ENCODE results near the gene EYA2. TPM values are rescaled to one million over a fixed set of nuclear protein-coding genes. Genes with fewer than 3 reads are reported as not detected.

Gene EYA2
- polyA plus RNA-seq, 1 donor (not counting 4 experiments of a cell fraction or from before 2014, with no cell fraction given), result not detected

DNA sequence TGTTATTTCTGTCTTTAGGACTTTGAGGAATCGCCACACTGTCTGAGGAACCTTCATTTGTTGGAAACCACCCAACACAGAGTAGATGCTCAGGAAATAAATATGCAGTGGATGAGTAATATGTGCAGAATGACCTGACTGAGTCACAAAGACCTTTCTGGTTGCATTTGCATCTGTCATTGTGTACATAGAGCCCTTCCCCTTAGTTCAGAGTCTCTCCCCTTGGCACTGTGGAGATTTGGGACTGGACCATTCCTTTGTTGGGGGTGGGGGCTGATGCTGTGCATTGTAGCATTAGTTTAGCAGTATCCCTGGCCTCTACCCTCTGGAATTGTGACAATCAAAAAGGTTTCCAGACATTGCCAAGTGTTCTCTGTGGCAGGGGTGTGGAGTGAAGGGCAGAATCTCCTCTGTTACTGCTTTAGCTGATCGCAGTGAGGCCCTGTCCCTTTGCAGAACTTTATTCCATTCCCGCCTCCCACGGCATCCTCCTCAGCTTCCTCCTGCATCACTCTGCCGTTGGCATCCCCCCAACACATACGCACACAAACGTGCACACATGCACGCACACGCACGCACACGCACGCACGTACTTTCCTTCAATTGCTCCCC lies 64.5 kb downstream of the EYA2 start:
- no peaks in the 10 kb centered on the region for H3K36me3 ChIP-seq (ENCODE audit: control insufficient read depth in 2 of 2, extremely low read depth in 1 of 2, insufficient read depth in 2 of 2, low read length in 2 of 2)
- no peak overlapping the region for H2AFZ ChIP-seq (ENCODE audit: control insufficient read depth, low read length)
- no peak overlapping the region for H3K4me3 ChIP-seq (ENCODE audit: control insufficient read depth in 2 of 3, extremely low read depth in 1 of 3, insufficient read depth in 2 of 3, low read depth in 1 of 3, low read length in 3 of 3)
- no peaks in the 10 kb centered on the region for H3K27me3 ChIP-seq (ENCODE audit: control insufficient read depth, extremely low read depth, insufficient read depth, low read length)
- TF ChIP-seq, protein P1, sequence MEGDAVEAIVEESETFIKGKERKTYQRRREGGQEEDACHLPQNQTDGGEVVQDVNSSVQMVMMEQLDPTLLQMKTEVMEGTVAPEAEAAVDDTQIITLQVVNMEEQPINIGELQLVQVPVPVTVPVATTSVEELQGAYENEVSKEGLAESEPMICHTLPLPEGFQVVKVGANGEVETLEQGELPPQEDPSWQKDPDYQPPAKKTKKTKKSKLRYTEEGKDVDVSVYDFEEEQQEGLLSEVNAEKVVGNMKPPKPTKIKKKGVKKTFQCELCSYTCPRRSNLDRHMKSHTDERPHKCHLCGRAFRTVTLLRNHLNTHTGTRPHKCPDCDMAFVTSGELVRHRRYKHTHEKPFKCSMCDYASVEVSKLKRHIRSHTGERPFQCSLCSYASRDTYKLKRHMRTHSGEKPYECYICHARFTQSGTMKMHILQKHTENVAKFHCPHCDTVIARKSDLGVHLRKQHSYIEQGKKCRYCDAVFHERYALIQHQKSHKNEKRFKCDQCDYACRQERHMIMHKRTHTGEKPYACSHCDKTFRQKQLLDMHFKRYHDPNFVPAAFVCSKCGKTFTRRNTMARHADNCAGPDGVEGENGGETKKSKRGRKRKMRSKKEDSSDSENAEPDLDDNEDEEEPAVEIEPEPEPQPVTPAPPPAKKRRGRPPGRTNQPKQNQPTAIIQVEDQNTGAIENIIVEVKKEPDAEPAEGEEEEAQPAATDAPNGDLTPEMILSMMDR (optimal IDR thresholded peaks at IDR 0.05 in 1 of 3, IDR thresholded peaks at IDR 0.05 in 1 of 3, conservative IDR thresholded peaks at IDR 0.05 in 1 of 3; ENCODE audit: extremely low read depth in 1 of 3, insufficient read depth in 2 of 3, low read length in 3 of 3), result no peak
- TF ChIP-seq EZH2 (IDR thresholded peaks at IDR 0.05; ENCODE audit: low read length), result no peak
- H3K4me1 ChIP-seq (ENCODE audit: control insufficient read depth, extremely low read depth, insufficient read depth, low read length), result peaks cover 8% of the 10 kb centered on the region
- no peak overlapping the region for H3K9ac ChIP-seq (ENCODE audit: control insufficient read depth, extremely low read depth, insufficient read depth, low read length)
- H3K79me2 ChIP-seq (ENCODE audit: control insufficient read depth, insufficient read depth, low read length), result no peaks in the 10 kb centered on the region
- no peak overlapping the region for H3K4me2 ChIP-seq (ENCODE audit: control insufficient read depth, extremely low read depth, insufficient read depth, low read depth, low read length)
- no peaks in the 10 kb centered on the region for H3K9me1 ChIP-seq (ENCODE audit: control insufficient read depth, extremely low read depth, insufficient read depth, low read length)
- dilution Hi-C loops (cut with MboI; ENCODE audit: extremely low pct_ligation_motif_present, low sequenced_read_pairs), result no loop called here
- no peak overlapping the region for H3K27ac ChIP-seq (ENCODE audit: control insufficient read depth, insufficient read depth, low read length)
- FAIRE-seq (no peak), DNase-seq (ENCODE audit: low read depth, low spot score) (no peak)
- no peaks in the 10 kb centered on the region for H3K9me3 ChIP-seq (ENCODE audit: control insufficient read depth, low read depth, low read length)
- H4K20me1 ChIP-seq (ENCODE audit: control insufficient read depth, extremely low read depth, insufficient read depth, low read length), result no peaks in the 10 kb centered on the region

GRCh38 chr20:46959821-46960220 lies 65.2 kb downstream of the EYA2 start:
- H3K4me1 ChIP-seq (ENCODE audit: control insufficient read depth, extremely low read depth, insufficient read depth, low read length), result peaks cover 8% of the 10 kb centered on the region
- DNase-seq (ENCODE audit: low read depth, low spot score) (no peak), FAIRE-seq (no peak)
- H2AFZ ChIP-seq (ENCODE audit: control insufficient read depth, low read length), result no peak overlapping the region
- H4K20me1 ChIP-seq (ENCODE audit: control insufficient read depth, extremely low read depth, insufficient read depth, low read length), result no peaks in the 10 kb centered on the region
- no peaks in the 10 kb centered on the region for H3K9me1 ChIP-seq (ENCODE audit: control insufficient read depth, extremely low read depth, insufficient read depth, low read length)
- H3K36me3 ChIP-seq (ENCODE audit: control insufficient read depth in 2 of 2, extremely low read depth in 1 of 2, insufficient read depth in 2 of 2, low read length in 2 of 2), result no peaks in the 10 kb centered on the region
- no peak overlapping the region for H3K4me2 ChIP-seq (ENCODE audit: control insufficient read depth, extremely low read depth, insufficient read depth, low read depth, low read length)
- H3K4me3 ChIP-seq (ENCODE audit: control insufficient read depth in 2 of 3, extremely low read depth in 1 of 3, insufficient read depth in 2 of 3, low read depth in 1 of 3, low read length in 3 of 3), result no peak overlapping the region
- H3K9ac ChIP-seq (ENCODE audit: control insufficient read depth, extremely low read depth, insufficient read depth, low read length), result no peak overlapping the region
- no peaks in the 10 kb centered on the region for H3K27me3 ChIP-seq (ENCODE audit: control insufficient read depth, extremely low read depth, insufficient read depth, low read length)
- no peak overlapping the region for H3K27ac ChIP-seq (ENCODE audit: control insufficient read depth, insufficient read depth, low read length)
- no peak for TF ChIP-seq EZH2 (IDR thresholded peaks at IDR 0.05; ENCODE audit: low read length)
- TF ChIP-seq, protein P1 (optimal IDR thresholded peaks at IDR 0.05 in 1 of 3, IDR thresholded peaks at IDR 0.05 in 1 of 3, conservative IDR thresholded peaks at IDR 0.05 in 1 of 3; ENCODE audit: extremely low read depth in 1 of 3, insufficient read depth in 2 of 3, low read length in 3 of 3), result no peak
- no peaks in the 10 kb centered on the region for H3K79me2 ChIP-seq (ENCODE audit: control insufficient read depth, insufficient read depth, low read length)
- dilution Hi-C loops (cut with MboI; ENCODE audit: extremely low pct_ligation_motif_present, low sequenced_read_pairs), result no loop called here
- H3K9me3 ChIP-seq (ENCODE audit: control insufficient read depth, low read depth, low read length), result no peaks in the 10 kb centered on the region
